ENCODE data around the gene NXF1. TPM values are rescaled to one million over a fixed set of nuclear protein-coding genes. Genes with fewer than 3 reads are reported as not detected.

Gene NXF1
- total and polyA plus RNA-seq, 2 of the 13 experiments (the other 11 are each of a cell fraction or from before 2014, with no cell fraction given), result 30.4 to 30.9 TPM

DNA sequence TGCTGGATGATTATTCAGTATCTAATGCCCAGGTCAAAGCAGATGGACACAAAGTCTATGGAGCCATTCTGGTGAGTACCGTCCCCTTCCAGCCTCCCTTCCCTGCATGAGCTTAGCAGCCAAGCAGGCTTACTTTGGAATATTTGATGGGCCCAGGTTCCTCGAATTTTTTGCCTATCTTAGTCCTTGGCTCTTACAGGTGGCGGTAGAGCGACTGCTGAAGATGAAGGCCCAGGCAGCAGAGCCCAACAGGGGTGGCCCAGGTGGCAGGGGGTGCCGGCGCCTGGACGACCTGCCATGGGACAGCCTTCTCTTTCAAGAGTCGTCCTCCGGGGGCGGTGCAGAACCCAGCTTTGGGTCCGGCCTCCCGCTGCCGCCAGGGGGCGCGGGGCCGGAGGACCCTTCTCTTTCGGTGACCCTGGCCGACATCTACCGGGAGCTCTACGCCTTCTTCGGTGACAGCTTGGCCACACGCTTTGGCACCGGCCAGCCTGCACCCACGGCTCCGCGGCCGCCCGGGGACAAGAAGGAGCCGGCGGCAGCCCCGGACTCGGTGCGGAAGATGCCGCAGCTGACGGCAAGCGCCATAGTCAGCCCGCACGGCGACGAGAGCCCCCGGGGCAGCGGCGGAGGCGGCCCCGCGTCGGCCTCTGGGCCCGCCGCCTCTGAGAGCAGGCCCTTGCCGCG is 18.8 kb downstream of the NXF1 start (continued):
- no peak for TF ChIP-seq ZMAT5 (CRISPR knock-in tag; IDR thresholded peaks at IDR 0.05; ENCODE audit: borderline replicate concordance, low read depth)
- no peak for TF ChIP-seq ZSCAN25 (CRISPR knock-in tag; IDR thresholded peaks at IDR 0.05)
- TF ChIP-seq ZNF713 (CRISPR knock-in tag; IDR thresholded peaks at IDR 0.05), result no peak
- TF ChIP-seq ZNF225 (CRISPR knock-in tag; IDR thresholded peaks at IDR 0.05), result no peak
- TF ChIP-seq GLI4 (CRISPR knock-in tag; IDR thresholded peaks at IDR 0.05; ENCODE audit: borderline replicate concordance), result no peak
- no peak for TF ChIP-seq CBX1 (IDR thresholded peaks at IDR 0.05; ENCODE audit: low read depth)
- no peak for TF ChIP-seq ZNF749 (CRISPR knock-in tag; IDR thresholded peaks at IDR 0.05; ENCODE audit: borderline replicate concordance)
- no peak for TF ChIP-seq JDP2 (CRISPR knock-in tag; IDR thresholded peaks at IDR 0.05; ENCODE audit: borderline replicate concordance)
- TF ChIP-seq NFE2L2 (IDR thresholded peaks at IDR 0.05; ENCODE audit: low read length), result no peak; the same call in 1 of the 2 replicates
- peak; percentile 19; the same call in 1 of the 2 replicates for TF ChIP-seq MEIS2 (CRISPR knock-in tag; IDR thresholded peaks at IDR 0.05)
- no peak for TF ChIP-seq ZNF224 (CRISPR knock-in tag; IDR thresholded peaks at IDR 0.05)
- no peak for TF ChIP-seq ZNF256 (CRISPR knock-in tag; conservative IDR thresholded peaks at IDR 0.05)
- TF ChIP-seq HOXA9 (CRISPR knock-in tag; IDR thresholded peaks at IDR 0.05; ENCODE audit: borderline replicate concordance), result no peak
- TF ChIP-seq KDM2A (CRISPR knock-in tag; IDR thresholded peaks at IDR 0.05; ENCODE audit: borderline replicate concordance, low read depth), result no peak
- TF ChIP-seq ZNF569 (CRISPR knock-in tag; IDR thresholded peaks at IDR 0.05; ENCODE audit: borderline replicate concordance), result no peak
- TF ChIP-seq, protein P1, sequence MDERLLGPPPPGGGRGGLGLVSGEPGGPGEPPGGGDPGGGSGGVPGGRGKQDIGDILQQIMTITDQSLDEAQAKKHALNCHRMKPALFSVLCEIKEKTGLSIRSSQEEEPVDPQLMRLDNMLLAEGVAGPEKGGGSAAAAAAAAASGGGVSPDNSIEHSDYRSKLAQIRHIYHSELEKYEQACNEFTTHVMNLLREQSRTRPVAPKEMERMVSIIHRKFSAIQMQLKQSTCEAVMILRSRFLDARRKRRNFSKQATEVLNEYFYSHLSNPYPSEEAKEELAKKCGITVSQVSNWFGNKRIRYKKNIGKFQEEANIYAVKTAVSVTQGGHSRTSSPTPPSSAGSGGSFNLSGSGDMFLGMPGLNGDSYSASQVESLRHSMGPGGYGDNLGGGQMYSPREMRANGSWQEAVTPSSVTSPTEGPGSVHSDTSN (CRISPR knock-in tag; IDR thresholded peaks at IDR 0.05), result no peak
- TF ChIP-seq PPARG (CRISPR knock-in tag; conservative IDR thresholded peaks at IDR 0.05), result 0 out of 2 replicates have a peak, but pooled peaks have one; percentile 24
- no peak for TF ChIP-seq FOXA3 (CRISPR knock-in tag; IDR thresholded peaks at IDR 0.05)
- TF ChIP-seq ARNT2 (CRISPR knock-in tag; IDR thresholded peaks at IDR 0.05; ENCODE audit: low read depth), result no peak
- no peak for TF ChIP-seq ZNF343 (CRISPR knock-in tag; IDR thresholded peaks at IDR 0.05)
- TF ChIP-seq ZNF331 (CRISPR knock-in tag; IDR thresholded peaks at IDR 0.05), result peak; percentile 68; the same call in 1 of the 2 replicates
- no peak for TF ChIP-seq ZMYM2 (CRISPR knock-in tag; IDR thresholded peaks at IDR 0.05)
- TF ChIP-seq RFX5 (IDR thresholded peaks at IDR 0.05; ENCODE audit: low read depth, low read length), result no peak
- no peak for TF ChIP-seq ZNF333 (CRISPR knock-in tag; IDR thresholded peaks at IDR 0.05; ENCODE audit: borderline replicate concordance)
- 0 out of 2 replicates have a peak, but pooled peaks have one; percentile 9 for TF ChIP-seq ZNF160 (CRISPR knock-in tag; IDR thresholded peaks at IDR 0.05)
- TF ChIP-seq ZNF841 (CRISPR knock-in tag; IDR thresholded peaks at IDR 0.05; ENCODE audit: borderline replicate concordance), result no peak
- no peak; the same call in 1 of the 2 replicates for TF ChIP-seq ZFP90 (CRISPR knock-in tag; IDR thresholded peaks at IDR 0.05; ENCODE audit: borderline replicate concordance)
- 0 out of 2 replicates have a peak, but pooled peaks have one; percentile 14 for TF ChIP-seq ZNF616 (CRISPR knock-in tag; IDR thresholded peaks at IDR 0.05; ENCODE audit: low read depth)
- TF ChIP-seq, protein P2, sequence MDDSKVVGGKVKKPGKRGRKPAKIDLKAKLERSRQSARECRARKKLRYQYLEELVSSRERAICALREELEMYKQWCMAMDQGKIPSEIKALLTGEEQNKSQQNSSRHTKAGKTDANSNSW (CRISPR knock-in tag; IDR thresholded peaks at IDR 0.05; ENCODE audit: borderline replicate concordance), result no peak
- TF ChIP-seq KDM3A (CRISPR knock-in tag; IDR thresholded peaks at IDR 0.05; ENCODE audit: low read depth), result no peak
- no peak for TF ChIP-seq ZNF207 (IDR thresholded peaks at IDR 0.05; ENCODE audit: borderline replicate concordance)
